ENCODE data around the gene NTRK2.

NTRK2 gene

DNA sequence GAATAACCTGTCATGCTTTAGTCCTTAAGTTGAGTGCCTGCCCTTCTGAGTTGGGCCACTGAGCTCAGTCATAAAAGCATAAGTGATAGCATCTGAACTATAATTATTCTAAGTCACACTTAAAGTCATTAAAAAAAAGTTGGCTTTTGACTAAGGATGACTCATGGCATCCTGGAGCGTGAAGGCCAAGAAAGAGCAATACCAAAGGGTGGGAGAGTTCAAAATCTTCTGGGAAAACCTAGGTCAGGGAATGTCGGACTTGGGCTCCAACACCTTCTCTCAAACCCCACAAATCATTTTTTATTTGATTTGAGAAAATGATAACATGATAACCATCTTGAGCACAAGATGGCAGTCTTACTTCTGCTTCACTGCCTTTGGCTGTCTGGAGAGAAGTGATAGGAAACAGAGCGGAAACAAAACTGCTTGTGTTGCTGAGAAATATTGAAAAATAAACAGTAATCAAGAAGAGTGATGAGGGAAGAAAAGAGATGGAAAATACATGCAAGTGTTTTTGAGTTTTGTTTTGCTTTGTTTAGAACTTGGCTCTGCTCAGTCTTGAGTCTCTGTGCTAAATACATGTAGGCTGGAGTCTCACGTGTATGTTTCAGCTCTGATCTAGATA, 16.9 kb upstream of the NTRK2 start:
- DNase-seq (ENCODE audit: low spot score) = no peak
- no peak for TF ChIP-seq CTCF (IDR thresholded peaks at IDR 0.05; ENCODE audit: extremely low read depth, missing control alignments)

DNA sequence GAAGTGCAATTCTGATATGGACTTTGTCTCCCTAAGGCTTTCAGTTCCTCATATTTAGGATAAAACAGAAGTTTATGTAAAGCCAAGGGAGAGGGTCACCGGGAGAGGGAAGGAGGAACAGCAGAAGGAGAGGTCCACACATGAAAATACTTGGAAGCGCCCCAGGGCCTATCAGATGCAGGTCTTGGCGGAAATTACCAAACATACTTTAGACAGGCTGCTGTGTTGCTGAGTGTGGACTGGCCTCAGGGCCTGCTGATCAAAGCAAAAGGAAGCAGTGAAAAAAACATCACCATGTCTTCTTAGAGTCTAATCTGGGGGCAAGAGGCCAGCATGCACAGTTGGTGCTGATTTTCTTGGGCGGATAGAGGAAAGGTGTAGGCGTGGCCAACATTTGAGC, 14.1 kb upstream of the NTRK2 start:
- DNase-seq (ENCODE audit: low spot score) = no peak
- TF ChIP-seq CTCF (IDR thresholded peaks at IDR 0.05; ENCODE audit: extremely low read depth, missing control alignments) = no peak

DNA sequence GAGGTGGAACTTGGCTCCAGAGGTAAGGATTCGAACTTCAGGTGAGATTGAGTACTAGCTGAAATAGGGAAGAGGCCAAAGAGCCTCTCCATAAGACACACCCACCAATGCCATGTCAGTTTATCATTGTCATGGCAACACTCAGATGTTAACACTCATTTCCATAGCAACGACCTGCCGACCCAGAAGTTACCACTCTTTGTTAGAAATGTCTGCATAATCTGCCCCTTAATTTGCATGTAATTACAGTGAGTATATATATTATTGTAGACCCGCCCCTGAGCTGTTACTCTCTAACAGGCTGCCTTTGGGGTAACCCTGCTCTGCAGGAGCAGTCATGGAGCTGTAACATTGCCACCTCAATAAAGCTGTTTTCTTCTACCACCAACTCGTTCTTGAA, 10.2 kb upstream of the NTRK2 start:
- no peak for TF ChIP-seq CTCF (IDR thresholded peaks at IDR 0.05; ENCODE audit: extremely low read depth, missing control alignments)
- no peak for DNase-seq (ENCODE audit: low spot score)

GRCh38 chr9:84659773-84660172, 9.8 kb upstream of the NTRK2 start:
- no peak for TF ChIP-seq CTCF (IDR thresholded peaks at IDR 0.05; ENCODE audit: extremely low read depth, missing control alignments)

GRCh38 chr9:84667571-84668195, 1.8 kb upstream of the NTRK2 start:
- peak; percentile 30 for TF ChIP-seq CTCF (IDR thresholded peaks at IDR 0.05; ENCODE audit: extremely low read depth, missing control alignments)
- peak; percentile 51 for DNase-seq (ENCODE audit: low spot score)

More at GRCh38 chr9:84659773-84660172, 9.8 kb upstream of the NTRK2 start:
- no peak for DNase-seq (ENCODE audit: low spot score)

GRCh38 chr9:84668196-84669012, 1.1 kb upstream of the NTRK2 start:
- peak; percentile 77 for DNase-seq (ENCODE audit: low spot score)
- TF ChIP-seq CTCF (IDR thresholded peaks at IDR 0.05; ENCODE audit: extremely low read depth, missing control alignments) = peak; percentile 19

GRCh38 chr9:84669013-84669287, 579 bp upstream of the NTRK2 start:
- peak; percentile 46 for DNase-seq (ENCODE audit: low spot score)
- no peak for TF ChIP-seq CTCF (IDR thresholded peaks at IDR 0.05; ENCODE audit: extremely low read depth, missing control alignments)

Data from GM20000 (cell line).